GM12892 (cell line): Measurements from ENCODE around the gene COQ8B.
A peak's percentile ranks its signal among the peaks of the same experiment; 100 is the strongest.

Source experiments
- POLR2A ChIP-seq: IDR thresholded peaks from 2 replicates; pipeline ENCODE4 v1.6.1; 2011; ENCODE audit warnings: low read depth, low read length, control low read depth
- POLR2AphosphoS5 ChIP-seq: IDR thresholded peaks from 2 replicates; pipeline ENCODE4 v1.6.1; 2011; ENCODE audit warnings: low read depth, low read length, control low read depth
- TAF1 ChIP-seq: IDR thresholded peaks from 2 replicates; pipeline ENCODE4 v1.6.1; 2011; ENCODE audit warnings: low read depth, mild to moderate bottlenecking, control low read depth, low read length, borderline replicate concordance

- TF ChIP-seq POLR2AphosphoS5: no peak
- TF ChIP-seq POLR2A: no peak
- 0 out of 2 replicates have a peak, but pooled peaks have one; percentile 22 for TF ChIP-seq TAF1
Measured at GRCh38 chr19:40714441-40715299, 2.0 kb downstream of the COQ8B start.
